ENCODE results near the gene SCAPER.

Gene SCAPER

GRCh38 chr15:76339305-76340197 is 565.6 kb downstream of the SCAPER start:
- no peak for DNase-seq (ENCODE audit: low spot score)

- no peak for DNase-seq (ENCODE audit: low spot score)
Observed at GRCh38 chr15:76338486-76339304, 566.4 kb downstream of the SCAPER start.

GRCh38 chr15:76337696-76338485 is 567.2 kb downstream of the SCAPER start:
- no peak for DNase-seq (ENCODE audit: low spot score)

- no peak for DNase-seq (ENCODE audit: low spot score)
Observed at GRCh38 chr15:76337059-76337695, 568.0 kb downstream of the SCAPER start.

GRCh38 chr15:76336254-76337058 is 568.7 kb downstream of the SCAPER start, which contains the start of gene ISL2:
Gene ISL2 (plus strand): TSS chr15:76336773. CDS start chr15:76336884, 111 bp downstream.
- DNase-seq (ENCODE audit: low spot score): no peak

- no peak for DNase-seq (ENCODE audit: low spot score)
Observed at GRCh38 chr15:76335307-76336253, 569.6 kb downstream of the SCAPER start.

- DNase-seq (ENCODE audit: low spot score): no peak
Observed at GRCh38 chr15:76334438-76335306, 570.5 kb downstream of the SCAPER start.

GRCh38 chr15:76333720-76334437 is 571.3 kb downstream of the SCAPER start:
- no peak for DNase-seq (ENCODE audit: low spot score)

- DNase-seq (ENCODE audit: low spot score): no peak
Observed at GRCh38 chr15:76333309-76333708, 571.8 kb downstream of the SCAPER start.

GRCh38 chr15:76332796-76333195 is 572.3 kb downstream of the SCAPER start:
- DNase-seq (ENCODE audit: low spot score): no peak

- no peak for DNase-seq (ENCODE audit: low spot score)
Observed at GRCh38 chr15:76330080-76330680, 575.0 kb downstream of the SCAPER start.

- DNase-seq (ENCODE audit: low spot score): no peak
Observed at GRCh38 chr15:76328958-76329357, 576.2 kb downstream of the SCAPER start.

GRCh38 chr15:76328106-76328696 is 576.9 kb downstream of the SCAPER start:
- DNase-seq (ENCODE audit: low spot score): no peak

GRCh38 chr15:76327191-76328105 is 577.7 kb downstream of the SCAPER start:
- DNase-seq (ENCODE audit: low spot score): no peak

- no peak for DNase-seq (ENCODE audit: low spot score)
Observed at GRCh38 chr15:76325704-76326103, 579.4 kb downstream of the SCAPER start.

GRCh38 chr15:76324066-76324465 is 581.1 kb downstream of the SCAPER start:
- no peak for DNase-seq (ENCODE audit: low spot score)

Data from kidney capillary endothelial cell (primary cell).